ENCODE results near the gene GLIS1. TPM values are rescaled to one million over a fixed set of nuclear protein-coding genes. Genes with fewer than 3 reads are reported as not detected.

GLIS1 gene
- total and polyA plus RNA-seq, 2 of the 8 experiments (the other 6 are each of a cell fraction or from before 2014, with no cell fraction given), result 0.15 to 0.22 TPM

DNA sequence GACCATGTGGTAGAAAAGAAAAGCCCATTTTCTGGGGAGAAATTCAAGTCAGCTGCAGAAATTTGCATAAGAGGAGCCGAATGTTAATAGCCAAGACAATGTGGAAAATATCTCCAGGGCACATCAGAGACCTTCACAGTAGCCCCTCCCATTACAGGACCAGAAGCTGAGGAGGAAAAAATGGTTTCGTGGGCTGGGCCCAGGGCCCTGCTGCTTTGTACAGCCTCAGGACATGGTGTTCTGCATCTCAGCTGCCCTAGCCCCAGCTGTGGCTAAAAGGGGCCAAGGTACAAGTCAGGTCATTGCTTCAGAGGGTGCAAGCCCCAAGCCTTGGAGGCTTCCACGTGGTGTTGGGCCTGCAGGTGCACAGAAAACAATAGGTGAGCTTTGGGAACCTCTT is 171.5 kb downstream of the GLIS1 start:
- peaks cover 0 to 2% (median 0%) of the 10 kb centered on the region in 4 experiments; a peak in 1 of 7 replicates for H3K4me1 ChIP-seq (replicated peaks in 1 of 4; ENCODE audit: control insufficient read depth in 3 of 4, insufficient read depth in 4 of 4, low read length in 3 of 4)
- H3K23me2 ChIP-seq (ENCODE audit: low read depth, low read length), result no peaks in the 10 kb centered on the region
- no peaks in the 10 kb centered on the region for H3K79me2 ChIP-seq (ENCODE audit: control insufficient read depth in 1 of 2, insufficient read depth in 2 of 2, low read length in 2 of 2)
- no peaks in the 10 kb centered on the region for H4K20me1 ChIP-seq (replicated peaks in 1 of 2; ENCODE audit: control insufficient read depth in 1 of 2, insufficient read depth in 2 of 2, low read length in 2 of 2)
- H3K79me1 ChIP-seq (ENCODE audit: low read depth, low read length), result no peaks in the 10 kb centered on the region
- H3K56ac ChIP-seq (replicated peaks; ENCODE audit: insufficient read length, low read depth, low read length), result no peak overlapping the region
- no peak for DNase-seq (ENCODE audit: low read depth in 1 of 2, low spot score in 2 of 2)
- H2BK5ac ChIP-seq (ENCODE audit: low read depth, low read length), result no peak overlapping the region
- no peak overlapping the region for H3K9ac ChIP-seq (replicated peaks in 1 of 4; ENCODE audit: extremely low read depth in 1 of 4, low read depth in 3 of 4, low read length in 3 of 4)
- H4K8ac ChIP-seq (ENCODE audit: extremely low read depth, insufficient read depth, low read length), result no peak overlapping the region; the same call in 1 of the 2 replicates
- H3K9me3 ChIP-seq (ENCODE audit: insufficient read depth in 2 of 2, low read depth in 1 of 2, low read length in 1 of 2), result peaks cover 3 to 9% of the 10 kb centered on the region in 2 experiments; a peak in 3 of 4 replicates
- no peaks in the 10 kb centered on the region for H3K27me3 ChIP-seq (replicated peaks in 1 of 4; ENCODE audit: control insufficient read depth in 3 of 4, extremely low read depth in 1 of 4, insufficient read depth in 3 of 4, low read length in 3 of 4)
- WGBS, 2 experiments (ENCODE audit: extremely low coverage in 1 of 2, insufficient coverage in 1 of 2, insufficient read length in 1 of 2, insufficient replicate concordance in 2 of 2, low coverage in 1 of 2, low lambda C conversion rate in 2 of 2, missing lambda C conversion rate in 1 of 2), result 70% methylated on average over 3 of the region's 3 CpGs; no CpG with 5 or more reads in 1 of the 2 experiments
- no peak overlapping the region for H2AFZ ChIP-seq (ENCODE audit: low read length)
- POLR2A ChIA-PET (ENCODE audit: partially characterized antibody), result interaction anchor here (1.1 kb wide), 1 partner anchor 23 kb away, joined by 3 read pairs; no protein-coding TSS in a partner anchor
- no peak overlapping the region for H3K4me2 ChIP-seq (ENCODE audit: insufficient read depth in 1 of 2, low read depth in 2 of 2, low read length in 2 of 2)
- 0 out of 2 replicates have a peak overlapping the region, but pooled peaks have one; percentile 56 for H2BK20ac ChIP-seq (ENCODE audit: low read length)
- H3K27ac ChIP-seq (ENCODE audit: low read depth, low read length), result no peak overlapping the region
- FAIRE-seq, result no peak
- H2BK15ac ChIP-seq (ENCODE audit: low read length), result no peak overlapping the region
- no peak overlapping the region for H2BK12ac ChIP-seq (ENCODE audit: low read depth, low read length)
- no peak overlapping the region for H4K91ac ChIP-seq (replicated peaks; ENCODE audit: insufficient read length, low read length)
- H3K23ac ChIP-seq (ENCODE audit: insufficient read length), result no peak overlapping the region
- H3K4ac ChIP-seq (replicated peaks; ENCODE audit: insufficient read length, low read depth, low read length), result no peak overlapping the region
- no peaks in the 10 kb centered on the region for H3K36me3 ChIP-seq (ENCODE audit: control insufficient read depth in 2 of 4, insufficient read depth in 4 of 4, low read length in 3 of 4)
- no peak overlapping the region for H3K14ac ChIP-seq (ENCODE audit: insufficient read length)
- H2BK120ac ChIP-seq (replicated peaks; ENCODE audit: low read depth, low read length), result no peak overlapping the region
- H3K18ac ChIP-seq (ENCODE audit: extremely low read depth, low read length), result no peak overlapping the region
- H2AK5ac ChIP-seq (ENCODE audit: low read depth, low read length), result no peak overlapping the region
- CTCF ChIA-PET (ENCODE audit: partially characterized antibody), result interaction anchor here (0.8 to 1.7 kb wide), 2 partner anchors 10 to 36 kb away, joined by 3 to 7 read pairs; no protein-coding TSS in a partner anchor
- H3K4me3 ChIP-seq (ENCODE audit: extremely low read depth in 1 of 4, insufficient read depth in 2 of 4, low read depth in 3 of 4, low read length in 4 of 4), result no peak overlapping the region
- no peak overlapping the region for H4K5ac ChIP-seq (ENCODE audit: insufficient read length, low read depth, low read length)
- TF ChIP-seq NANOG (IDR thresholded peaks at IDR 0.05; ENCODE audit: insufficient read depth, low read depth, low read length, poor library complexity, severe bottlenecking) (no peak), RFX5 (IDR thresholded peaks at IDR 0.05; ENCODE audit: borderline replicate concordance, low read depth, low read length) (no peak), TBP (IDR thresholded peaks at IDR 0.05; ENCODE audit: low read depth, low read length) (no peak), BACH1 (IDR thresholded peaks at IDR 0.05; ENCODE audit: low read length) (no peak), RXRA (IDR thresholded peaks at IDR 0.05; ENCODE audit: insufficient read depth, low read depth, low read length) (no peak), SP4 (IDR thresholded peaks at IDR 0.05; ENCODE audit: low read length) (no peak), CREB1 (IDR thresholded peaks at IDR 0.05) (no peak), EGR1 (IDR thresholded peaks at IDR 0.05; ENCODE audit: borderline replicate concordance, low read depth, low read length) (no peak), KDM4A (IDR thresholded peaks at IDR 0.05; ENCODE audit: low read depth, low read length, severe bottlenecking) (no peak), SIN3A (conservative IDR thresholded peaks at IDR 0.05 in 1 of 2, IDR thresholded peaks at IDR 0.05 in 1 of 2; ENCODE audit: low read depth in 1 of 2, low read length in 2 of 2) (no peak), BCL11A (IDR thresholded peaks at IDR 0.05; ENCODE audit: low read depth in 2 of 2, low read length in 2 of 2) (no peak)
- TF ChIP-seq, protein P1, sequence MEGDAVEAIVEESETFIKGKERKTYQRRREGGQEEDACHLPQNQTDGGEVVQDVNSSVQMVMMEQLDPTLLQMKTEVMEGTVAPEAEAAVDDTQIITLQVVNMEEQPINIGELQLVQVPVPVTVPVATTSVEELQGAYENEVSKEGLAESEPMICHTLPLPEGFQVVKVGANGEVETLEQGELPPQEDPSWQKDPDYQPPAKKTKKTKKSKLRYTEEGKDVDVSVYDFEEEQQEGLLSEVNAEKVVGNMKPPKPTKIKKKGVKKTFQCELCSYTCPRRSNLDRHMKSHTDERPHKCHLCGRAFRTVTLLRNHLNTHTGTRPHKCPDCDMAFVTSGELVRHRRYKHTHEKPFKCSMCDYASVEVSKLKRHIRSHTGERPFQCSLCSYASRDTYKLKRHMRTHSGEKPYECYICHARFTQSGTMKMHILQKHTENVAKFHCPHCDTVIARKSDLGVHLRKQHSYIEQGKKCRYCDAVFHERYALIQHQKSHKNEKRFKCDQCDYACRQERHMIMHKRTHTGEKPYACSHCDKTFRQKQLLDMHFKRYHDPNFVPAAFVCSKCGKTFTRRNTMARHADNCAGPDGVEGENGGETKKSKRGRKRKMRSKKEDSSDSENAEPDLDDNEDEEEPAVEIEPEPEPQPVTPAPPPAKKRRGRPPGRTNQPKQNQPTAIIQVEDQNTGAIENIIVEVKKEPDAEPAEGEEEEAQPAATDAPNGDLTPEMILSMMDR (IDR thresholded peaks at IDR 0.05; ENCODE audit: control extremely low read depth in 1 of 3, insufficient read depth in 1 of 3, low read depth in 1 of 3, low read length in 3 of 3), result no peak

All from H1 (cell line).